ENCODE data around the gene WDTC1.
"Not testable (repeated sequence)": the region's sequence is repeated elsewhere in the genome, so short reads cannot be mapped to it uniquely, and the experiment has no call there.

The WDTC1 gene

GRCh38 chr1:27234049-27234882 is at the start of gene WDTC1:
Gene WDTC1 (plus strand): TSS chr1:27234632. CDS start chr1:27261055, 26,423 bp downstream.
- peaks cover 7% of the 10 kb centered on the region for H3K27me3 ChIP-seq (ENCODE audit: insufficient read depth, insufficient read length)
- no peaks in the 10 kb centered on the region for H3K9me3 ChIP-seq (ENCODE audit: insufficient read depth, low read length)
- TF ChIP-seq ZNF274 (IDR thresholded peaks at IDR 0.05; ENCODE audit: low read depth, low read length) (no peak), YY1 (IDR thresholded peaks at IDR 0.05; ENCODE audit: insufficient read depth, insufficient read length) (no peak), SUZ12 (IDR thresholded peaks at IDR 0.05; ENCODE audit: extremely low read depth, insufficient read depth, insufficient read length) (no peak)
- H3K4me1 ChIP-seq (ENCODE audit: insufficient read depth, insufficient read length), result peaks cover 2% of the 10 kb centered on the region
- peak; percentile 95 for DNase-seq (ENCODE audit: low read depth, low spot score)
- H3K4me3 ChIP-seq (ENCODE audit: insufficient read length, low read depth), result peak within 1 kb of the TSS; percentile 67
- no peaks in the 10 kb centered on the region for H3K36me3 ChIP-seq (ENCODE audit: insufficient read depth, insufficient read length, low read length)
- H3K9ac ChIP-seq (ENCODE audit: insufficient read length, low read depth), result peak within 1 kb of the TSS; percentile 76

- peaks cover 48% of the 10 kb centered on the region for H3K9me3 ChIP-seq (ENCODE audit: insufficient read depth, low read length)
- not testable (repeated sequence) for H3K4me1 ChIP-seq (ENCODE audit: insufficient read depth, insufficient read length); DNase-seq (ENCODE audit: low read depth, low spot score); H3K4me3 ChIP-seq (ENCODE audit: insufficient read length, low read depth); H3K9ac ChIP-seq (ENCODE audit: insufficient read length, low read depth); H3K27me3 ChIP-seq (ENCODE audit: insufficient read depth, insufficient read length); H3K36me3 ChIP-seq (ENCODE audit: insufficient read depth, insufficient read length, low read length)
Measured at GRCh38 chr1:27184665-27185064, 49.8 kb upstream of the WDTC1 start.

GRCh38 chr1:27192039-27192529 is 42.3 kb upstream of the WDTC1 start:
- no peak for TF ChIP-seq YY1 (IDR thresholded peaks at IDR 0.05; ENCODE audit: insufficient read depth, insufficient read length)
- no peak for TF ChIP-seq ZNF274 (IDR thresholded peaks at IDR 0.05; ENCODE audit: low read depth, low read length)
- TF ChIP-seq SUZ12 (IDR thresholded peaks at IDR 0.05; ENCODE audit: extremely low read depth, insufficient read depth, insufficient read length), result no peak
- no peaks in the 10 kb centered on the region for H3K36me3 ChIP-seq (ENCODE audit: insufficient read depth, insufficient read length, low read length)
- no peaks in the 10 kb centered on the region for H3K27me3 ChIP-seq (ENCODE audit: insufficient read depth, insufficient read length)
- H3K4me1 ChIP-seq (ENCODE audit: insufficient read depth, insufficient read length), result peaks cover 3% of the 10 kb centered on the region
- H3K9ac ChIP-seq (ENCODE audit: insufficient read length, low read depth), result no peak overlapping the region
- H3K9me3 ChIP-seq (ENCODE audit: insufficient read depth, low read length), result no peaks in the 10 kb centered on the region
- DNase-seq (ENCODE audit: low read depth, low spot score), result no peak
- no peak overlapping the region for H3K4me3 ChIP-seq (ENCODE audit: insufficient read length, low read depth)

- H3K27me3 ChIP-seq (ENCODE audit: insufficient read depth, insufficient read length), result no peaks in the 10 kb centered on the region
- no peak overlapping the region for H3K9ac ChIP-seq (ENCODE audit: insufficient read length, low read depth)
- peaks cover 3% of the 10 kb centered on the region for H3K4me1 ChIP-seq (ENCODE audit: insufficient read depth, insufficient read length)
- TF ChIP-seq ZNF274 (IDR thresholded peaks at IDR 0.05; ENCODE audit: low read depth, low read length), result no peak
- H3K9me3 ChIP-seq (ENCODE audit: insufficient read depth, low read length), result no peaks in the 10 kb centered on the region
- H3K36me3 ChIP-seq (ENCODE audit: insufficient read depth, insufficient read length, low read length), result no peaks in the 10 kb centered on the region
- H3K4me3 ChIP-seq (ENCODE audit: insufficient read length, low read depth), result no peak overlapping the region
- no peak for DNase-seq (ENCODE audit: low read depth, low spot score)
Measured at GRCh38 chr1:27193194-27193593, 41.2 kb upstream of the WDTC1 start.

GRCh38 chr1:27201295-27201694 is 33.1 kb upstream of the WDTC1 start:
- no peak overlapping the region for H3K4me3 ChIP-seq (ENCODE audit: insufficient read length, low read depth)
- H3K27me3 ChIP-seq (ENCODE audit: insufficient read depth, insufficient read length), result no peaks in the 10 kb centered on the region
- no peak overlapping the region for H3K9ac ChIP-seq (ENCODE audit: insufficient read length, low read depth)
- no peak for TF ChIP-seq SUZ12 (IDR thresholded peaks at IDR 0.05; ENCODE audit: extremely low read depth, insufficient read depth, insufficient read length)
- no peak for TF ChIP-seq ZNF274 (IDR thresholded peaks at IDR 0.05; ENCODE audit: low read depth, low read length)
- no peak for TF ChIP-seq YY1 (IDR thresholded peaks at IDR 0.05; ENCODE audit: insufficient read depth, insufficient read length)
- H3K36me3 ChIP-seq (ENCODE audit: insufficient read depth, insufficient read length, low read length), result no peaks in the 10 kb centered on the region
- no peaks in the 10 kb centered on the region for H3K9me3 ChIP-seq (ENCODE audit: insufficient read depth, low read length)
- H3K4me1 ChIP-seq (ENCODE audit: insufficient read depth, insufficient read length), result no peaks in the 10 kb centered on the region
- DNase-seq (ENCODE audit: low read depth, low spot score), result no peak

- no peaks in the 10 kb centered on the region for H3K27me3 ChIP-seq (ENCODE audit: insufficient read depth, insufficient read length)
- no peaks in the 10 kb centered on the region for H3K36me3 ChIP-seq (ENCODE audit: insufficient read depth, insufficient read length, low read length)
- H3K9ac ChIP-seq (ENCODE audit: insufficient read length, low read depth), result no peak overlapping the region
- TF ChIP-seq SUZ12 (IDR thresholded peaks at IDR 0.05; ENCODE audit: extremely low read depth, insufficient read depth, insufficient read length) (no peak), ZNF274 (IDR thresholded peaks at IDR 0.05; ENCODE audit: low read depth, low read length) (no peak), YY1 (IDR thresholded peaks at IDR 0.05; ENCODE audit: insufficient read depth, insufficient read length) (no peak)
- H3K4me3 ChIP-seq (ENCODE audit: insufficient read length, low read depth), result no peak overlapping the region
- no peak for DNase-seq (ENCODE audit: low read depth, low spot score)
- H3K4me1 ChIP-seq (ENCODE audit: insufficient read depth, insufficient read length), result no peaks in the 10 kb centered on the region
- H3K9me3 ChIP-seq (ENCODE audit: insufficient read depth, low read length), result no peaks in the 10 kb centered on the region
Measured at GRCh38 chr1:27203946-27204345, 30.5 kb upstream of the WDTC1 start.

- H3K27me3 ChIP-seq (ENCODE audit: insufficient read depth, insufficient read length); DNase-seq (ENCODE audit: low read depth, low spot score); H3K36me3 ChIP-seq (ENCODE audit: insufficient read depth, insufficient read length, low read length); H3K4me3 ChIP-seq (ENCODE audit: insufficient read length, low read depth); H3K4me1 ChIP-seq (ENCODE audit: insufficient read depth, insufficient read length); H3K9me3 ChIP-seq (ENCODE audit: insufficient read depth, low read length); H3K9ac ChIP-seq (ENCODE audit: insufficient read length, low read depth): not testable (repeated sequence)
Measured at GRCh38 chr1:27207238-27207637, 27.2 kb upstream of the WDTC1 start.

GRCh38 chr1:27208143-27208850 is 26.1 kb upstream of the WDTC1 start:
- H3K9ac ChIP-seq (ENCODE audit: insufficient read length, low read depth); H3K27me3 ChIP-seq (ENCODE audit: insufficient read depth, insufficient read length); H3K36me3 ChIP-seq (ENCODE audit: insufficient read depth, insufficient read length, low read length); H3K4me3 ChIP-seq (ENCODE audit: insufficient read length, low read depth); DNase-seq (ENCODE audit: low read depth, low spot score); H3K9me3 ChIP-seq (ENCODE audit: insufficient read depth, low read length); H3K4me1 ChIP-seq (ENCODE audit: insufficient read depth, insufficient read length): not testable (repeated sequence)

Measured in NT2/D1 (cell line).